ENCODE data around the gene TMEM52. TPM values are rescaled to one million over a fixed set of nuclear protein-coding genes. Genes with fewer than 3 reads are reported as not detected.

The TMEM52 gene
- total RNA-seq, 1 experiment from 2014 or later, result 0.48 TPM

GRCh38 chr1:1873186-1873585 is 45.9 kb downstream of the TMEM52 start:
- DNase-seq (ENCODE audit: low read depth), result no peak

GRCh38 chr1:1872329-1872994 is 46.6 kb downstream of the TMEM52 start:
- no peak for DNase-seq (ENCODE audit: low read depth)

GRCh38 chr1:1869469-1869868 is 49.6 kb downstream of the TMEM52 start:
- DNase-seq (ENCODE audit: low read depth), result no peak

Other genes with a start within 250 kb of the TMEM52 start
- 10.1 and 10.9 TPM in 2 replicates for gene SLC35E2B, start 226.5 kb downstream of the TMEM52 start, total RNA-seq (2014; rRNA removed; shearing (Covaris generic))
- gene CDK11A, start 194.9 kb downstream of the TMEM52 start, total RNA-seq (2014; rRNA removed; shearing (Covaris generic)), result 4.4 and 8.1 TPM in 2 replicates
- 24.0 and 30.3 TPM in 2 replicates for gene NADK, start 140.8 kb downstream of the TMEM52 start, total RNA-seq (2014; rRNA removed; shearing (Covaris generic))
- gene GNB1, start 28.2 kb downstream of the TMEM52 start, total RNA-seq (2014; rRNA removed; shearing (Covaris generic)), result 87.6 and 97.9 TPM in 2 replicates
- not detected in 2 replicates for gene CALML6, start 4.0 kb downstream of the TMEM52 start, total RNA-seq (2014; rRNA removed; shearing (Covaris generic))
- gene CFAP74, start 84.5 kb upstream of the TMEM52 start, total RNA-seq (2014; rRNA removed; shearing (Covaris generic)), result 0.10 TPM in 1 of 2 replicates, not detected in the other
- gene GABRD, start 100.1 kb upstream of the TMEM52 start, total RNA-seq (2014; rRNA removed; shearing (Covaris generic)), result 1.3 TPM in 1 of 2 replicates, not detected in the other
- 2.3 and 5.2 TPM in 2 replicates for gene PRKCZ, start 131.1 kb upstream of the TMEM52 start, total RNA-seq (2014; rRNA removed; shearing (Covaris generic))